Heart left ventricle (tissue), 16 donors: ENCODE results near the gene SUSD1. TPM values are rescaled to one million over a fixed set of nuclear protein-coding genes. Genes with fewer than 3 reads are reported as not detected.

Experiments
- ATAC-seq, 4 donors: fragments of 200-7000 bp; cut with Tn5 transposase; one replicate each; pipeline ENCODE4 v1.9.1; 2020 to 2022; ENCODE audit warnings: moderate library complexity in 4 of 4, mild to moderate bottlenecking in 3 of 4, moderate number of reproducible peaks in 1 of 4
- DNase-seq, 5 donors: peaks; one replicate each; pipeline ENCODE4 v3.0.0-alpha.2; 2020
- H3K27ac ChIP-seq, 12 donors: fragments of 200-600 bp; sonication (generic) in 4 of 12; one replicate each; pipeline versions ENCODE4 v1.5.0 to v1.8.0; 2016 to 2022; ENCODE audit warnings: mild to moderate bottlenecking in 2 of 12
- H3K27me3 ChIP-seq, 9 donors: fragments of 200-600 bp; sonication (generic) in 2 of 9; one replicate each; pipeline versions ENCODE4 v1.5.1 to v1.8.0; 2016 to 2022; ENCODE audit warnings: mild to moderate bottlenecking in 3 of 9
- H3K36me3 ChIP-seq, 9 donors: fragments of 200-600 bp; sonication (generic) in 2 of 9; one replicate each; pipeline versions ENCODE4 v1.5.0 to v1.8.0; 2018 to 2022; ENCODE audit warnings: mild to moderate bottlenecking in 2 of 9
- H3K4me1 ChIP-seq, 12 donors: fragments of 200-600 bp; sonication (generic) in 4 of 12; one replicate each; pipeline versions ENCODE4 v1.5.0 to v1.8.0; 2016 to 2022; ENCODE audit warnings: mild to moderate bottlenecking in 3 of 12
- H3K4me3 ChIP-seq, 12 donors: fragments of 200-600 bp; sonication (generic) in 4 of 12; one replicate each; pipeline versions ENCODE4 v1.5.0 to v1.8.0; 2017 to 2022; ENCODE audit warnings: mild to moderate bottlenecking in 9 of 12, moderate library complexity in 4 of 12
- H3K9me3 ChIP-seq, 12 donors: fragments of 200-600 bp; sonication (generic) in 4 of 12; one replicate each; pipeline versions ENCODE4 v1.5.0 to v1.8.0; 2016 to 2022; ENCODE audit warnings: mild to moderate bottlenecking in 1 of 12
- CTCF ChIP-seq, 12 donors: fragments of 200-600 bp; sonication (generic) in 4 of 12; IDR thresholded peaks; one replicate each; pipeline versions ENCODE4 v1.5.0 to v1.8.0; 2018 to 2022; ENCODE audit warnings: antibody characterized with exemption in 12 of 12, mild to moderate bottlenecking in 5 of 12
- POLR2A ChIP-seq, 2 donors: fragments of 450-650 bp; IDR thresholded peaks; one replicate each; pipeline ENCODE4 v1.6.1; 2017; ENCODE audit warnings: antibody characterized with exemption in 2 of 2, mild to moderate bottlenecking in 2 of 2, moderate library complexity in 2 of 2
- WGBS, 4 donors: extraction: QIAGEN DNeasy Blood & Tissue Kit in 2 of 4; methylation state at CpG; one replicate each; pipeline versions ENCODE4 v1.1.5 to v1.1.7; 2013 to 2018; 5-methylcytosine and 5-hydroxymethylcytosine counted together
- intact Hi-C, 10 donors: fragments of 100-400 bp; cut with DNase I; formaldehyde crosslinking; loops; one replicate each; pipeline versions ENCODE4 v1.11.1 to v1.14.2; 2022
- polyA plus RNA-seq, 2 donors: library from polyadenylated mRNA; stranded (reverse); fragments of 200-250 nt; gene quantifications; one replicate each; pipeline ENCODE4 v1.2.3, GENCODE V29; 2013
- total RNA-seq, 9 donors: library from RNA; depleted of rRNA in 2 of 9; stranded (reverse); fragments of >200 nt in 2 of 9; fragmentation: NEBNext Ultra II Directional in 3 of 9; extraction: Animal tissue kit (Norgen Biotek cat#: 25700) in 3 of 9; gene quantifications; one replicate each; pipeline versions ENCODE4 v1.1.0 to v1.2.4, GENCODE V29; 2016 to 2023
- donor health status: ischemic (EF 13 %, LVEDD 7.1; RV severe dilation, severe dysfunction).
- donor health status: healthy with polysubstance abuse.
- donor health status: DM: no; HTN: yes; CAD: no.
- donor health status: DM: no; HTN: no; CAD: no.
- donor health status: ischemic (EF 25% LVEDD 6.9; RV normal size, moderate dysfunction).
- donor health status: ischemic (EF 25% LVEDD 5.7; RV mildly dilated, moderate dysfunction).
- donor health status: healthy.
- donor health status: DM: yes; HTN: yes; CAD: no.
- donor health status: ischemic (EF 35%, LVEDD 5.7; RV mildly dilated, moderate dysfunction).
- donor health status: nonischemic (EF 11% LVEDD 7.7; RV severe dilation, severe dysfunction).
- donor health status: DM: yes; HTN: yes; CAD: no.
- donor health status: PGD.
- donor health status: ischemic (EF 29% LVEDD 5.4; RV normal size, mild dysfunction).
- donor health status: nonischemic (EF 23%, LVEDD 6.1; RV moderate dilation, normal function).

The SUSD1 gene
- total and polyA plus RNA-seq, 11 donors: 1.0 to 22.7 (median 6.0) TPM

- H3K36me3 ChIP-seq: no peaks in the 10 kb centered on the region
- no peak for TF ChIP-seq POLR2A (IDR thresholded peaks at IDR 0.05)
- TF ChIP-seq CTCF (IDR thresholded peaks at IDR 0.05): no peak
- ATAC-seq: no peak
Observed at GRCh38 chr9:112047538-112048066, 127.5 kb downstream of the SUSD1 start.

GRCh38 chr9:112046181-112046580, 128.9 kb downstream of the SUSD1 start:
- TF ChIP-seq POLR2A (IDR thresholded peaks at IDR 0.05) (no peak), CTCF (IDR thresholded peaks at IDR 0.05) (no peak)
- H3K36me3 ChIP-seq: peaks cover 0 to 3% (median 0%) of the 10 kb centered on the region in 9 donors
- peaks cover 0 to 38% (median 23%) of the 10 kb centered on the region in 12 donors for H3K4me1 ChIP-seq
- H3K27ac ChIP-seq: no peak overlapping the region
- H3K4me3 ChIP-seq: no peak overlapping the region
- intact Hi-C loops: no loop called here
- no peak for ATAC-seq
- no peak for DNase-seq
- H3K27me3 ChIP-seq: no peaks in the 10 kb centered on the region
- peaks cover 0 to 5% (median 0%) of the 10 kb centered on the region in 12 donors for H3K9me3 ChIP-seq

More at GRCh38 chr9:112047538-112048066, 127.5 kb downstream of the SUSD1 start:
- no peaks in the 10 kb centered on the region for H3K27me3 ChIP-seq
- intact Hi-C loops: no loop called here
- H3K4me1 ChIP-seq: peaks cover 0 to 45% (median 24%) of the 10 kb centered on the region in 12 donors
- H3K9me3 ChIP-seq: peaks cover 0 to 5% (median 0%) of the 10 kb centered on the region in 12 donors
- H3K27ac ChIP-seq: no peak overlapping the region
- no peak for DNase-seq
- H3K4me3 ChIP-seq: no peak overlapping the region

GRCh38 chr9:112044881-112045280, 130.2 kb downstream of the SUSD1 start:
- H3K4me3 ChIP-seq: no peak overlapping the region
- no peak overlapping the region for H3K27ac ChIP-seq
- intact Hi-C loops: no loop called here
- DNase-seq: no peak
- TF ChIP-seq CTCF (IDR thresholded peaks at IDR 0.05) (no peak), POLR2A (IDR thresholded peaks at IDR 0.05) (no peak)
- peaks cover 0 to 7% (median 0%) of the 10 kb centered on the region in 9 donors for H3K36me3 ChIP-seq
- no peaks in the 10 kb centered on the region for H3K27me3 ChIP-seq
- H3K9me3 ChIP-seq: peaks cover 0 to 5% (median 0%) of the 10 kb centered on the region in 12 donors
- peaks cover 0 to 25% (median 12%) of the 10 kb centered on the region in 12 donors for H3K4me1 ChIP-seq
- ATAC-seq: no peak
- 95 to 98% (median 97%) methylated on average over 4 of the region's 4 CpGs for WGBS, 4 donors

- Histone ChIP-seq H3K9me3 (peaks cover 0 to 5% (median 0%) of the 10 kb centered on the region in 12 donors), H3K36me3 (peaks cover 0 to 11% (median 0%) of the 10 kb centered on the region in 9 donors), H3K27ac (no peak overlapping the region), H3K4me3 (no peak overlapping the region), H3K4me1 (peaks cover 0 to 18% (median 5%) of the 10 kb centered on the region in 12 donors), H3K27me3 (no peaks in the 10 kb centered on the region)
- TF ChIP-seq CTCF (IDR thresholded peaks at IDR 0.05) (no peak), POLR2A (IDR thresholded peaks at IDR 0.05) (no peak)
- no peak for ATAC-seq
- DNase-seq: no peak
- intact Hi-C loops: no loop called here
Observed at GRCh38 chr9:112044186-112044585, 130.9 kb downstream of the SUSD1 start.
